ENCODE results near the gene LRP8. TPM values are rescaled to one million over a fixed set of nuclear protein-coding genes. Genes with fewer than 3 reads are reported as not detected.

LRP8 gene
- total RNA-seq, 1 donor from 2014 or later: 4.4 TPM

DNA sequence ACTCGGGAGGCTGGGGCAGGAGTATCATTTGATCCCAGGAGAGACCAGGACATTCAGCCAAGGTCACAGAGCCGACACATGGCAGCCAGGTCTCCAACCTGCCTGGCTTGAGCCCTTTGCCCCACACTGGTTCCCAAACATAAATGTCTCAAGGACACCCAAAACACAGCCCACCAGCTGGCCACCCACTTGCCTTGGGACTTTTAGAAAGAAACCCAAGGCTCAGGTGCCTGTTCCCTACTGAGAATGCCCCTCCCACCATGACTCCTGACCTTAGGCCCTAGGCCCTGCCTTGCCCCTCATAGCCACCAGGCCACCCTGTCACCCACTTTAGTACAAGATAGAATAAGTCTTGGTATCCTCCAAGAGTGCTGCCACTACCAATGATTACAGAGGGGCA is 41.9 kb upstream of the LRP8 start:
- peak; percentile 66 for DNase-seq (ENCODE audit: extremely low spot score, unreplicated experiment)
- no peaks in the 10 kb centered on the region for H3K9me3 Mint-ChIP-seq (ENCODE audit: unreplicated experiment)
- H3K4me3 Mint-ChIP-seq (ENCODE audit: unreplicated experiment): no peak overlapping the region
- TF ChIP-seq, protein P1, sequence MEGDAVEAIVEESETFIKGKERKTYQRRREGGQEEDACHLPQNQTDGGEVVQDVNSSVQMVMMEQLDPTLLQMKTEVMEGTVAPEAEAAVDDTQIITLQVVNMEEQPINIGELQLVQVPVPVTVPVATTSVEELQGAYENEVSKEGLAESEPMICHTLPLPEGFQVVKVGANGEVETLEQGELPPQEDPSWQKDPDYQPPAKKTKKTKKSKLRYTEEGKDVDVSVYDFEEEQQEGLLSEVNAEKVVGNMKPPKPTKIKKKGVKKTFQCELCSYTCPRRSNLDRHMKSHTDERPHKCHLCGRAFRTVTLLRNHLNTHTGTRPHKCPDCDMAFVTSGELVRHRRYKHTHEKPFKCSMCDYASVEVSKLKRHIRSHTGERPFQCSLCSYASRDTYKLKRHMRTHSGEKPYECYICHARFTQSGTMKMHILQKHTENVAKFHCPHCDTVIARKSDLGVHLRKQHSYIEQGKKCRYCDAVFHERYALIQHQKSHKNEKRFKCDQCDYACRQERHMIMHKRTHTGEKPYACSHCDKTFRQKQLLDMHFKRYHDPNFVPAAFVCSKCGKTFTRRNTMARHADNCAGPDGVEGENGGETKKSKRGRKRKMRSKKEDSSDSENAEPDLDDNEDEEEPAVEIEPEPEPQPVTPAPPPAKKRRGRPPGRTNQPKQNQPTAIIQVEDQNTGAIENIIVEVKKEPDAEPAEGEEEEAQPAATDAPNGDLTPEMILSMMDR (IDR thresholded peaks at IDR 0.05): no peak
- H3K36me3 Mint-ChIP-seq (ENCODE audit: unreplicated experiment): no peaks in the 10 kb centered on the region
- no peak overlapping the region for H3K27ac Mint-ChIP-seq (ENCODE audit: unreplicated experiment)
- H3K27me3 Mint-ChIP-seq (ENCODE audit: unreplicated experiment): peaks cover 11% of the 10 kb centered on the region
- H3K4me1 Mint-ChIP-seq (ENCODE audit: unreplicated experiment): no peaks in the 10 kb centered on the region

DNA sequence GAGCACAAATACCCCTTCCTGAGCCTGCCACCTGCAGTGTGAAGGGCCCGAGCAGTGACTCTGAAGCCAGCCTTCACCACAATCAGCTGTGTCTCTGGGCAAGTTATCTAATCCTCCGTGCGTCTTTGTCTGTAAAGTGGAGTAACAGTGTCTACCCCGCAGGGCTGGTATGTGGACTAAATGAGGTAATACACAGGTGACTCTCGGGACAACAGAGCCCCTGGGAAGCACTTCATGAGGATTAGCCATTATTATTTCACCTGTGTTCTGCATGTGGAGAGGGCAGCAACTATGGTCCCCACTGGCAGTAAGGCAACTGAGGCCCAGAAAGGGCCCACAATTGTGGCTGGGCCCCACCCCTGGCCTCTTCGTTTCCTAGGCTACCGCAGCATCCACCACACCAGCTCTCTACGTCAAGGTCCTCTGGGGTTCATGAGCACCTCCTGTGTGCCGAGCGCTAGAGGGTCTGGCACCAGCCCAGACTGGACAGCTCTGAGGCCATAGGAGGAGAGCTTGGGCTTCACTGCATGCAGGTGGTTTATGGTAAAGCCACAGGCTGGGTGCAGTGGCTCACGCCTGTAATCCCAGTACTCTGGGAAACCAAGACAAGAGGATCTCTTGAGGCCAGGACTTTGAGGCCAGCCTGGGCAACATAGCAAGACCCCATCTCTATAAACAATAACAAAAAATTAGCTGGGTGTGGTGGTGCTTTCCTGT is 41.3 kb upstream of the LRP8 start:
- Mint-ChIP-seq H3K36me3 (ENCODE audit: unreplicated experiment) (no peaks in the 10 kb centered on the region), H3K9me3 (ENCODE audit: unreplicated experiment) (no peaks in the 10 kb centered on the region), H3K4me1 (ENCODE audit: unreplicated experiment) (no peaks in the 10 kb centered on the region), H3K4me3 (ENCODE audit: unreplicated experiment) (no peak overlapping the region), H3K27me3 (ENCODE audit: unreplicated experiment) (peaks cover 13% of the 10 kb centered on the region), H3K27ac (ENCODE audit: unreplicated experiment) (no peak overlapping the region)
- DNase-seq (ENCODE audit: extremely low spot score, unreplicated experiment): peak; percentile 65
- TF ChIP-seq, protein P1 (IDR thresholded peaks at IDR 0.05): no peak

DNA sequence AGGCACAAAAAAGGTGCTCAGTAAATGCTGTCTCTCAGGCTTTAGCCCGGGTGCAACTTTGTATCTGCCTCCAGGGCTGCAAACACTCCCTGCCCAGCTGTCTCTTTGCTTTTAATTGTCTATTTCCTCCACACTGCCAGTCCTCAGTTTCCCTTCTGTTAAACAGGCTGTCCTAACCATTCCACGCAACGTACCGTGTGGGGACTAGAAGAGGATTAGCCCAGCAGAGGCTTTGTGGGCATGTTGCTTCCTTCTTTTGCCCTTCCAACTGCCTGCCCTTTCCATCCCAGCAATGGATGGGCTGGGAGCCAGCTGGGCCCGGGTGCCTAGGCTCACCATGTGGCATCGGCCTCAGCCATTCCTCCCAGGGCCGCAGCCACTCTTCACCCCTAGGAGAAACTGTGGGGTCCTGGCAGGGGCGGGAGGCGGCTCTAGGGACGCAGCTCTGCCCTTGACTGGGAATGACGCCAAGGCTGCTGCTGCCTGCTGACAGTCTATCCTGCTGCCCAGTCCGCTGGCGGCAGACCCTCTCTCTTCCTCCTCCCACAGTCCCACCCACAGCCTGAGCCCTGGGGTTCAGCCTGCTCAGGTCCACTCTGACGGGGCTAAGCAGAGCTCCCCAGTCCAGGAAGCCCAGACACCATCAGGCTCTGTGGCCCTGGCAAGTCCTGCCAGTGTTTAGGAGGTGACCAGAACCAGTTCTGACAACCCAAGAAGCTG is 40.6 kb upstream of the LRP8 start:
- no peaks in the 10 kb centered on the region for H3K9me3 Mint-ChIP-seq (ENCODE audit: unreplicated experiment)
- H3K4me3 Mint-ChIP-seq (ENCODE audit: unreplicated experiment): no peak overlapping the region
- no peak overlapping the region for H3K27ac Mint-ChIP-seq (ENCODE audit: unreplicated experiment)
- H3K4me1 Mint-ChIP-seq (ENCODE audit: unreplicated experiment): no peaks in the 10 kb centered on the region
- peak; percentile 78 for DNase-seq (ENCODE audit: extremely low spot score, unreplicated experiment)
- no peaks in the 10 kb centered on the region for H3K36me3 Mint-ChIP-seq (ENCODE audit: unreplicated experiment)
- TF ChIP-seq, protein P1 (IDR thresholded peaks at IDR 0.05): no peak
- peaks cover 16% of the 10 kb centered on the region for H3K27me3 Mint-ChIP-seq (ENCODE audit: unreplicated experiment)

DNA sequence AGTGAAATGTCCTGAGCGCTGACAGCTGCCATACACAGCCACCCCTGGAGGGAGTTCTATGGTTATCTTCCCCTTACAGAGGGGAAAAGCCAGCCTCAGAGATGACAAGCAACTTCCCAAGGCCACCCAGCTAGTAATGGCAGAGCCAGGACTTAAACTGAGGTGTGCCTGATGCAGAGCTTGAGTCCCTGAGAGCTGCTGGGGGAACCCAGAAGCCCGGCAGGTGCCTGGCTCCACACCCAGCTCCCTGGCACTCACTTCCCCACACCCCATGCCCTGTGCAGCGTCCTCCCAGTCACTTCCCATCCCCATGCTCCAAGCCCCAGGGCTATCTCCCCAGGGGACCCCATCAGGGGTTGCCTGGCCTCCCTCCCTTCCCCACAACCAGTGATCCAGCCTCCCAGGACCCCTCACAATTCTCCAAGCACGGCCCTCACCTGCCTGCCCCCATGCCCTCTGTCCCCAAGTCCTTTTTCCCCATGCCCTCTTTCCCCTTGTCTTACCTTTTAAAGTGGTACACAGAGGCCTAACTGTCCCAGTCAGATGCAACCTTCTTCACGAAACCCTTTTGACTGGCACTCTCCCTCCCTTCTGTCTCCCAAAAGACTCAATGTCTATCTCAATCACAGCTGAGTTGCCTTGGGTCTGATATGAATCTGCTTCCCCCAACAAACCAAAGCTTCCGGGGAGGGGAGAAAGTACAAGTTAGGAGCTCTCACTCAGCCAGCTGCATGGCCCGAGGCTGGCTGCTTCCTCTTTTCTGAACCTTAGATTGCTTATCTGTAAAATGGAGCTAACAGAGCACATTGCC is 39.8 kb upstream of the LRP8 start:
- TF ChIP-seq, protein P1 (IDR thresholded peaks at IDR 0.05): no peak
- no peak overlapping the region for H3K4me3 Mint-ChIP-seq (ENCODE audit: unreplicated experiment)
- H3K4me1 Mint-ChIP-seq (ENCODE audit: unreplicated experiment): no peaks in the 10 kb centered on the region
- H3K9me3 Mint-ChIP-seq (ENCODE audit: unreplicated experiment): no peaks in the 10 kb centered on the region
- H3K27ac Mint-ChIP-seq (ENCODE audit: unreplicated experiment): no peak overlapping the region
- H3K36me3 Mint-ChIP-seq (ENCODE audit: unreplicated experiment): no peaks in the 10 kb centered on the region
- DNase-seq (ENCODE audit: extremely low spot score, unreplicated experiment): peak; percentile 80
- peaks cover 16% of the 10 kb centered on the region for H3K27me3 Mint-ChIP-seq (ENCODE audit: unreplicated experiment)

All from osteocyte (in vitro differentiated cells).